Dermis lymphatic vessel endothelial cell (primary cell): ENCODE results near the gene NCOA7. TPM values are rescaled to one million over a fixed set of nuclear protein-coding genes. Genes with fewer than 3 reads are reported as not detected.

Experiments
- total RNA-seq: library from RNA; depleted of rRNA; stranded (reverse); fragments of >200 nt; gene quantifications from 2 replicates; pipeline ENCODE4 v1.2.1, GENCODE V29; 2014

The NCOA7 gene
- total RNA-seq: 62.8 and 82.1 TPM in 2 replicates

DNA sequence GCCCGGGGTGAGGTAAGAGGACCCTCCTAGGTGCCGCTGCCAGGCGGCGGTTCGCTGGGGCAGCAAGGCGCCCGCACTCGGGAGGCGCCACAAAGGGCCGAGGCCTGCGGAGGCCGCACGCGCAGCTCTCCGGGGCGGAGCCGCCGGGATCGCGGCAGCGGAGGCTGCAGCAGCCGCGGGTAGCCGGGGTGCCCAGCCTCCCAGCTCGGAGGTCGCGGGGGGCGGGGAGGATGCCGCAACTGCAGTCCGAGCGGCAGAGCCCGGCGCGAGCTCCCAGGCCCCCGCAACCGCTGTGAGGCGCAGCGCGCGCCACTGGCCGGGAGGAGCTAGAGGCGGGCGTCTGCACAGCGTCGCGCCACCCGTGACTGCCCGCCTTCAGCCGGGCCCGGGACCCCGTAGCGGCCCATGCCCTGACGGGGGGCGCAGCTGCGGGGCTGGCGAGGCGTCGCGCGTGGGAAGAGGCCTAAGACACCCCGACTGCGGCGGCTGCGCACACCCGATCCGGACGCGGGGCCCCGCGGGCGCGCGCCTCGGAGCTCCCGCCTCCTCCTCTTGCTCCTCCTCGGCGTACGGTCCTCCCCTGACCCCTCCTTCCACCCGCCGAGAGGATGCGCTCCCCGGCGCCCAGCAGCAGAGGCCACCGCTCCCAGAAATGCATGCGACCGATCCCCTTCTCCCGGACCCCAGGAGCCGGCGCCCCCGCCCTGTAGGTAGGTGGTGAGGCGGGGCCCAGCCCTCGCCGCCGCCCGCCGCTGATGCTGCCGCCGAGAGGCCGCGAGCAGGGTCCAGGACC, at the start of gene NCOA7:
Gene NCOA7, plus strand, starts transcription at position 603 of the 793 bp plus-strand sequence. CDS start 24,395 bp downstream, outside the sequence.

DNA sequence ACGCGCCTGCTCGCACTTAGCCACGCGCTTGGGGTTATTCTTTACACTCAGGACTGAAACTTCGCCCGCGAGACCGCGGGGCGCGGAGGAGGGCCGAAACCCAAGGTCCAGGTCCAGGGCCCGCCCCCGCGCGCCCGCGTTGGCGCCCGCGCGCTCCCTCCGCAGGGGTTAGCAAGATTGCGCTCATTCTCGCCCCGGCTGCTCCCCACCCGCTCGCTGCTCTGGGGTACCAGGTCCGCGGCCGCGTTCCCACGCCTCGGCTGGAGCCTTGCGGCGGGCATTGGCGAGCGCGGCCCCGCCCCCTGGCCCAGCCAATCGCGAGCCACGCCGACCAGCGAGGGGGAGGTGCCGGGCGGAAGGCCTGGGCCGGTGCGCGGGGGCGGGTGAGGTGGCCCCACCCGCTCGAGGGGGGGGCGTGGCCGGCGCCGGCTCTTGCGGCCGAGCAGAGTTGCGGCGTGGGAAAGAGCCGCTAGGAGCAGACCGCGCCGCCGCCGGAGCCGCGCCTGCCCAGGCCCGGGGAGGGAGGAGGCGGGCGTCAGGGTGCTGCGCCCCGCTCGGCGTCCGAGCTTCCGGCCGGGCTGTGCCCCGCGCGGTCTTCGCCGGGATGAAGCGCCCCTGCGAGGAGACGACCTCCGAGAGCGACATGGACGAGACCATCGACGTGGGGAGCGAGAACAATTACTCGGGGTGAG, 41.4 kb upstream of the NCOA7 start, which contains the start of gene HEY2:
Gene HEY2, plus strand, starts transcription at position 460 of the 692 bp plus-strand sequence. Its CDS starts 145 bp downstream, at position 605.

GRCh38 chr6:125956506-125957390, 166.0 kb downstream of the NCOA7 start, which contains the start of gene HINT3:
TSS of gene HINT3 (plus strand) at chr6:125956770. CDS start at chr6:125956978, 208 bp downstream.

Other genes with a start within 250 kb of the NCOA7 start
- under 0.01 and 0.09 TPM in 2 replicates for gene HEY2, start 41.3 kb upstream of the NCOA7 start, total RNA-seq
- 15.0 and 19.8 TPM in 2 replicates for gene HINT3, start 165.8 kb downstream of the NCOA7 start, total RNA-seq
- 9.6 and 12.4 TPM in 2 replicates for gene TRMT11, start 195.6 kb downstream of the NCOA7 start, total RNA-seq